GM23338 (cell line): ENCODE data around the gene GAPT. TPM values are rescaled to one million over a fixed set of nuclear protein-coding genes. Genes with fewer than 3 reads are reported as not detected.

Experiments used
- ATAC-seq: fragments of 200-7000 bp; cut with Tn5 transposase; 3 replicates; pipeline ENCODE4 v1.9.1; 2020
- DNase-seq: peaks from one replicate; pipeline ENCODE4 v3.0.0-alpha.2; 2015; ENCODE audit warnings: low spot score
- H2AFZ ChIP-seq: fragments of 200-600 bp; sonication (generic); 2 replicates; pipeline ENCODE4 v1.8.0; 2016; ENCODE audit warnings: antibody characterized with exemption, mild to moderate bottlenecking, moderate library complexity
- H3F3A ChIP-seq: fragments of 200-600 bp; sonication (generic); replicated peaks from 2 replicates; pipeline ENCODE4 v1.8.0; 2017; ENCODE audit warnings: antibody characterized with exemption, mixed run types, low read depth
- H3K27ac ChIP-seq: fragments of 200-600 bp; sonication (generic); 2 replicates; pipeline ENCODE4 v1.6.1; 2016; ENCODE audit warnings: low read depth
- H3K27me3 ChIP-seq: fragments of 200-600 bp; sonication (generic); 2 replicates; pipeline ENCODE4 v1.8.0; 2016; ENCODE audit warnings: mild to moderate bottlenecking, mixed run types, moderate library complexity; ENCODE audit not compliant: insufficient read depth
- H3K36me3 ChIP-seq: fragments of 200-600 bp; sonication (generic); 2 replicates; pipeline ENCODE4 v1.8.0; 2016; ENCODE audit warnings: mild to moderate bottlenecking; ENCODE audit not compliant: insufficient read depth
- H3K4me1 ChIP-seq: fragments of 200-600 bp; sonication (generic); 2 replicates; pipeline ENCODE4 v1.8.0; 2016; ENCODE audit warnings: mild to moderate bottlenecking, moderate library complexity; ENCODE audit not compliant: insufficient read depth
- H3K4me2 ChIP-seq: fragments of 200-600 bp; sonication (generic); 2 replicates; pipeline ENCODE4 v1.7.1; 2017; ENCODE audit warnings: mixed run types
- H3K4me3 ChIP-seq: fragments of 200-600 bp; sonication (generic); 2 replicates; pipeline ENCODE4 v1.6.1; 2016; ENCODE audit warnings: mixed run types
- H3K79me2 ChIP-seq: fragments of 200-600 bp; sonication (generic); replicated peaks from 2 replicates; pipeline ENCODE4 v1.8.0; 2017; ENCODE audit warnings: mild to moderate bottlenecking; ENCODE audit not compliant: insufficient read depth
- H3K9me2 ChIP-seq: fragments of 200-600 bp; sonication (generic); 2 replicates; pipeline ENCODE4 v1.8.0; 2017; ENCODE audit not compliant: insufficient read depth
- H4K20me1 ChIP-seq: fragments of 200-600 bp; sonication (generic); replicated peaks from 2 replicates; pipeline ENCODE4 v1.8.0; 2017; ENCODE audit warnings: mild to moderate bottlenecking; ENCODE audit not compliant: insufficient read depth
- H3K27ac Mint-ChIP-seq: 2 replicates; pipeline ENCODE4 v1.8.0; 2020; ENCODE audit warnings: inconsistent platforms, mild to moderate bottlenecking, moderate library complexity, mixed read lengths
- H3K27me3 Mint-ChIP-seq: 3 replicates; pipeline ENCODE4 v1.8.0; 2022; ENCODE audit warnings: low read depth, mild to moderate bottlenecking, moderate library complexity, mixed read lengths, inconsistent platforms; ENCODE audit not compliant: insufficient read depth, poor library complexity
- H3K36me3 Mint-ChIP-seq: 3 replicates; pipeline ENCODE4 v1.8.0; 2021; ENCODE audit warnings: low read depth, mild to moderate bottlenecking, inconsistent platforms, moderate library complexity, mixed read lengths
- H3K4me1 Mint-ChIP-seq: 3 replicates; pipeline ENCODE4 v1.8.0; 2020; ENCODE audit warnings: mild to moderate bottlenecking, inconsistent platforms, mixed read lengths
- H3K4me3 Mint-ChIP-seq: 3 replicates; pipeline ENCODE4 v1.8.0; 2021; ENCODE audit warnings: moderate library complexity, mild to moderate bottlenecking, inconsistent platforms, mixed read lengths
- H3K9me3 Mint-ChIP-seq: 3 replicates; pipeline ENCODE4 v1.8.0; 2020; ENCODE audit warnings: moderate library complexity, mild to moderate bottlenecking, inconsistent platforms, mixed read lengths
- EZH2 ChIP-seq: fragments of 200-600 bp; sonication (generic); IDR thresholded peaks from one replicate; pipeline ENCODE4 v1.8.0; 2017; ENCODE audit warnings: antibody characterized with exemption, mild to moderate bottlenecking, low read depth; ENCODE audit not compliant: unreplicated experiment
- EZH2phosphoT487 ChIP-seq: fragments of 200-600 bp; sonication (generic); IDR thresholded peaks from one replicate; pipeline ENCODE4 v1.8.1; 2018; ENCODE audit warnings: antibody characterized with exemption; ENCODE audit not compliant: unreplicated experiment
- JUNB ChIP-seq: IDR thresholded peaks from one replicate; pipeline ENCODE4 v1.6.1; 2016; ENCODE audit warnings: antibody characterized with exemption; ENCODE audit not compliant: unreplicated experiment
- POLR2AphosphoS5 ChIP-seq: IDR thresholded peaks from 2 replicates; pipeline ENCODE4 v1.6.1; 2016; ENCODE audit warnings: antibody characterized with exemption, low read depth
- STAT1 ChIP-seq: IDR thresholded peaks from one replicate; pipeline ENCODE4 v1.6.1; 2016; ENCODE audit warnings: antibody characterized with exemption; ENCODE audit not compliant: unreplicated experiment
- ZNF114 ChIP-seq: fragments of 250-450 bp; sonication (Bioruptor Pico); IDR thresholded peaks from 2 replicates; pipeline ENCODE4 v1.5.0; 2020; ENCODE audit warnings: mild to moderate bottlenecking, moderate library complexity
- ZNF331 ChIP-seq: fragments of 250-450 bp; sonication (Bioruptor Pico); IDR thresholded peaks from 2 replicates; pipeline ENCODE4 v1.5.0; 2020; ENCODE audit warnings: low read depth, mild to moderate bottlenecking, moderate library complexity
- polyA plus RNA-seq: library from polyadenylated mRNA; unstranded; fragments of >200 nt; fragmentation: Nextera tagmentation; extraction: Ambion mirVana; gene quantifications from 2 replicates; pipeline ENCODE4 v1.2.1, GENCODE V29; 2016
- total RNA-seq: library from RNA; depleted of rRNA; stranded (reverse); fragments of >200 nt; shearing (Covaris generic); gene quantifications from 2 replicates; pipeline ENCODE4 v1.2.3, GENCODE V29; 2014
- TF ChIP-seq, protein P1 (sequence below): IDR thresholded peaks from one replicate; pipeline ENCODE4 v1.6.1; 2018; ENCODE audit warnings: antibody characterized with exemption; ENCODE audit not compliant: unreplicated experiment
- TF ChIP-seq, protein P2 (sequence below): fragments of 250-450 bp; sonication (Bioruptor Pico); IDR thresholded peaks from 2 replicates; pipeline ENCODE4 v1.5.0; 2020; ENCODE audit warnings: mild to moderate bottlenecking, moderate library complexity
- TF ChIP-seq, protein P3 (sequence below): IDR thresholded peaks from 2 replicates; pipeline ENCODE4 v1.6.1; 2016; ENCODE audit warnings: antibody characterized with exemption

Gene GAPT
- total and polyA plus RNA-seq, 2 experiments from 2014 or later = not detected

DNA sequence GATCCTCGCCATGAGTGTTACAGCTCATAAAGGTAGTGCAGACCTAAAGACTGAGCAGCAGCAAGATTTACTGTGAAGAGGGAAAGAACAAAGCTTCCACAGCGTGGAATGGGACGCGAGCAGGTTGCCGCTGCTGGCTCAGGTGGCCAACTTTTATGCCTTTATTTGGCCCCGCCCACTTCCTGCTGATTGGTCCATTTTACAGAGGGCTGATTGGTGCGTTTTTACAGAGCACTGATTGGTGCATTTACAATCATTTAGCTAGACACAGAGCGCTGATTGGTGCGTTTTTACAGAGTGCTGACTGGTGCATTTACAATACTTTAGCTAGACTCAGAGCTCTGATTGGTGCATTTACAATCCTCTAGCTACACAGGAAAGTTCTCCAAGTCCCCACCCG lies 45.2 kb upstream of the GAPT start:
- DNase-seq = no peak
- Histone ChIP-seq H3K4me1 (no peaks in the 10 kb centered on the region), H2AFZ (no peak overlapping the region; the same call in 1 of the 2 replicates), H3K9me2 (0 out of 2 replicates have a peak, but pooled peaks cover 3% of the 10 kb centered on the region), H3K4me2 (no peak overlapping the region), H3K27ac (no peak overlapping the region), H4K20me1 (no peaks in the 10 kb centered on the region), H3K4me3 (no peak overlapping the region), H3K27me3 (no peaks in the 10 kb centered on the region), H3F3A (no peaks in the 10 kb centered on the region), H3K36me3 (no peaks in the 10 kb centered on the region), H3K79me2 (no peaks in the 10 kb centered on the region)
- Mint-ChIP-seq H3K4me3 (no peak overlapping the region), H3K36me3 (peaks cover 5% of the 10 kb centered on the region; the same call in 2 of the 3 replicates), H3K9me3 (peaks cover 10% of the 10 kb centered on the region; the same call in 2 of the 3 replicates), H3K4me1 (no peaks in the 10 kb centered on the region), H3K27ac (no peak overlapping the region), H3K27me3 (no peaks in the 10 kb centered on the region)
- TF ChIP-seq ZNF114 (CRISPR knock-in tag) (no peak), EZH2 (no peak), STAT1 (no peak), EZH2phosphoT487 (no peak), JUNB (no peak), ZNF331 (CRISPR knock-in tag) (no peak), POLR2AphosphoS5 (no peak)
- TF ChIP-seq, protein P1, sequence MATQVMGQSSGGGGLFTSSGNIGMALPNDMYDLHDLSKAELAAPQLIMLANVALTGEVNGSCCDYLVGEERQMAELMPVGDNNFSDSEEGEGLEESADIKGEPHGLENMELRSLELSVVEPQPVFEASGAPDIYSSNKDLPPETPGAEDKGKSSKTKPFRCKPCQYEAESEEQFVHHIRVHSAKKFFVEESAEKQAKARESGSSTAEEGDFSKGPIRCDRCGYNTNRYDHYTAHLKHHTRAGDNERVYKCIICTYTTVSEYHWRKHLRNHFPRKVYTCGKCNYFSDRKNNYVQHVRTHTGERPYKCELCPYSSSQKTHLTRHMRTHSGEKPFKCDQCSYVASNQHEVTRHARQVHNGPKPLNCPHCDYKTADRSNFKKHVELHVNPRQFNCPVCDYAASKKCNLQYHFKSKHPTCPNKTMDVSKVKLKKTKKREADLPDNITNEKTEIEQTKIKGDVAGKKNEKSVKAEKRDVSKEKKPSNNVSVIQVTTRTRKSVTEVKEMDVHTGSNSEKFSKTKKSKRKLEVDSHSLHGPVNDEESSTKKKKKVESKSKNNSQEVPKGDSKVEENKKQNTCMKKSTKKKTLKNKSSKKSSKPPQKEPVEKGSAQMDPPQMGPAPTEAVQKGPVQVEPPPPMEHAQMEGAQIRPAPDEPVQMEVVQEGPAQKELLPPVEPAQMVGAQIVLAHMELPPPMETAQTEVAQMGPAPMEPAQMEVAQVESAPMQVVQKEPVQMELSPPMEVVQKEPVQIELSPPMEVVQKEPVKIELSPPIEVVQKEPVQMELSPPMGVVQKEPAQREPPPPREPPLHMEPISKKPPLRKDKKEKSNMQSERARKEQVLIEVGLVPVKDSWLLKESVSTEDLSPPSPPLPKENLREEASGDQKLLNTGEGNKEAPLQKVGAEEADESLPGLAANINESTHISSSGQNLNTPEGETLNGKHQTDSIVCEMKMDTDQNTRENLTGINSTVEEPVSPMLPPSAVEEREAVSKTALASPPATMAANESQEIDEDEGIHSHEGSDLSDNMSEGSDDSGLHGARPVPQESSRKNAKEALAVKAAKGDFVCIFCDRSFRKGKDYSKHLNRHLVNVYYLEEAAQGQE = no peak
- TF ChIP-seq, protein P2, sequence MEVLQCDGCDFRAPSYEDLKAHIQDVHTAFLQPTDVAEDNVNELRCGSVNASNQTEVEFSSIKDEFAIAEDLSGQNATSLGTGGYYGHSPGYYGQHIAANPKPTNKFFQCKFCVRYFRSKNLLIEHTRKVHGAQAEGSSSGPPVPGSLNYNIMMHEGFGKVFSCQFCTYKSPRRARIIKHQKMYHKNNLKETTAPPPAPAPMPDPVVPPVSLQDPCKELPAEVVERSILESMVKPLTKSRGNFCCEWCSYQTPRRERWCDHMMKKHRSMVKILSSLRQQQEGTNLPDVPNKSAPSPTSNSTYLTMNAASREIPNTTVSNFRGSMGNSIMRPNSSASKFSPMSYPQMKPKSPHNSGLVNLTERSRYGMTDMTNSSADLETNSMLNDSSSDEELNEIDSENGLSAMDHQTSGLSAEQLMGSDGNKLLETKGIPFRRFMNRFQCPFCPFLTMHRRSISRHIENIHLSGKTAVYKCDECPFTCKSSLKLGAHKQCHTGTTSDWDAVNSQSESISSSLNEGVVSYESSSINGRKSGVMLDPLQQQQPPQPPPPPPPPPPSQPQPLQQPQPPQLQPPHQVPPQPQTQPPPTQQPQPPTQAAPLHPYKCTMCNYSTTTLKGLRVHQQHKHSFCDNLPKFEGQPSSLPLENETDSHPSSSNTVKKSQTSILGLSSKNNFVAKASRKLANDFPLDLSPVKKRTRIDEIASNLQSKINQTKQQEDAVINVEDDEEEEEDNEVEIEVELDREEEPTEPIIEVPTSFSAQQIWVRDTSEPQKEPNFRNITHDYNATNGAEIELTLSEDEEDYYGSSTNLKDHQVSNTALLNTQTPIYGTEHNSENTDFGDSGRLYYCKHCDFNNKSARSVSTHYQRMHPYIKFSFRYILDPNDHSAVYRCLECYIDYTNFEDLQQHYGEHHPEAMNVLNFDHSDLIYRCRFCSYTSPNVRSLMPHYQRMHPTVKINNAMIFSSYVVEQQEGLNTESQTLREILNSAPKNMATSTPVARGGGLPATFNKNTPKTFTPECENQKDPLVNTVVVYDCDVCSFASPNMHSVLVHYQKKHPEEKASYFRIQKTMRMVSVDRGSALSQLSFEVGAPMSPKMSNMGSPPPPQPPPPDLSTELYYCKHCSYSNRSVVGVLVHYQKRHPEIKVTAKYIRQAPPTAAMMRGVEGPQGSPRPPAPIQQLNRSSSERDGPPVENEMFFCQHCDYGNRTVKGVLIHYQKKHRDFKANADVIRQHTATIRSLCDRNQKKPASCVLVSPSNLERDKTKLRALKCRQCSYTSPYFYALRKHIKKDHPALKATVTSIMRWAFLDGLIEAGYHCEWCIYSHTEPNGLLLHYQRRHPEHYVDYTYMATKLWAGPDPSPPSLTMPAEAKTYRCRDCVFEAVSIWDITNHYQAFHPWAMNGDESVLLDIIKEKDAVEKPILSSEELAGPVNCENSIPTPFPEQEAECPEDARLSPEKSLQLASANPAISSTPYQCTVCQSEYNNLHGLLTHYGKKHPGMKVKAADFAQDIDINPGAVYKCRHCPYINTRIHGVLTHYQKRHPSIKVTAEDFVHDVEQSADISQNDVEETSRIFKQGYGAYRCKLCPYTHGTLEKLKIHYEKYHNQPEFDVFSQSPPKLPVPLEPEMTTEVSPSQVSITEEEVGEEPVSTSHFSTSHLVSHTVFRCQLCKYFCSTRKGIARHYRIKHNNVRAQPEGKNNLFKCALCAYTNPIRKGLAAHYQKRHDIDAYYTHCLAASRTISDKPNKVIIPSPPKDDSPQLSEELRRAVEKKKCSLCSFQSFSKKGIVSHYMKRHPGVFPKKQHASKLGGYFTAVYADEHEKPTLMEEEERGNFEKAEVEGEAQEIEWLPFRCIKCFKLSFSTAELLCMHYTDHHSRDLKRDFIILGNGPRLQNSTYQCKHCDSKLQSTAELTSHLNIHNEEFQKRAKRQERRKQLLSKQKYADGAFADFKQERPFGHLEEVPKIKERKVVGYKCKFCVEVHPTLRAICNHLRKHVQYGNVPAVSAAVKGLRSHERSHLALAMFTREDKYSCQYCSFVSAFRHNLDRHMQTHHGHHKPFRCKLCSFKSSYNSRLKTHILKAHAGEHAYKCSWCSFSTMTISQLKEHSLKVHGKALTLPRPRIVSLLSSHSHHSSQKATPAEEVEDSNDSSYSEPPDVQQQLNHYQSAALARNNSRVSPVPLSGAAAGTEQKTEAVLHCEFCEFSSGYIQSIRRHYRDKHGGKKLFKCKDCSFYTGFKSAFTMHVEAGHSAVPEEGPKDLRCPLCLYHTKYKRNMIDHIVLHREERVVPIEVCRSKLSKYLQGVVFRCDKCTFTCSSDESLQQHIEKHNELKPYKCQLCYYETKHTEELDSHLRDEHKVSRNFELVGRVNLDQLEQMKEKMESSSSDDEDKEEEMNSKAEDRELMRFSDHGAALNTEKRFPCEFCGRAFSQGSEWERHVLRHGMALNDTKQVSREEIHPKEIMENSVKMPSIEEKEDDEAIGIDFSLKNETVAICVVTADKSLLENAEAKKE (CRISPR knock-in tag) = no peak
- TF ChIP-seq, protein P3, sequence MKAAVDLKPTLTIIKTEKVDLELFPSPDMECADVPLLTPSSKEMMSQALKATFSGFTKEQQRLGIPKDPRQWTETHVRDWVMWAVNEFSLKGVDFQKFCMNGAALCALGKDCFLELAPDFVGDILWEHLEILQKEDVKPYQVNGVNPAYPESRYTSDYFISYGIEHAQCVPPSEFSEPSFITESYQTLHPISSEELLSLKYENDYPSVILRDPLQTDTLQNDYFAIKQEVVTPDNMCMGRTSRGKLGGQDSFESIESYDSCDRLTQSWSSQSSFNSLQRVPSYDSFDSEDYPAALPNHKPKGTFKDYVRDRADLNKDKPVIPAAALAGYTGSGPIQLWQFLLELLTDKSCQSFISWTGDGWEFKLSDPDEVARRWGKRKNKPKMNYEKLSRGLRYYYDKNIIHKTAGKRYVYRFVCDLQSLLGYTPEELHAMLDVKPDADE = no peak
- ATAC-seq = no peak
